NCI-H748 (cell line): Measurements from ENCODE around the gene TANC1.
A peak's percentile ranks its signal among the peaks of the same experiment; 100 is the strongest.

Experiments
- DNase-seq: peaks from one replicate; lab custom pipeline; 2025; ENCODE audit not compliant: unreplicated experiment; lab: John Stamatoyannopoulos, UW

Gene TANC1

GRCh38 chr2:158960193-158960592, 8.2 kb upstream of the TANC1 start:
- no peak for DNase-seq

GRCh38 chr2:158962074-158962473, 6.4 kb upstream of the TANC1 start:
- DNase-seq, result no peak

- no peak for DNase-seq
Observed at GRCh38 chr2:158963071-158963470, 5.4 kb upstream of the TANC1 start.

DNA sequence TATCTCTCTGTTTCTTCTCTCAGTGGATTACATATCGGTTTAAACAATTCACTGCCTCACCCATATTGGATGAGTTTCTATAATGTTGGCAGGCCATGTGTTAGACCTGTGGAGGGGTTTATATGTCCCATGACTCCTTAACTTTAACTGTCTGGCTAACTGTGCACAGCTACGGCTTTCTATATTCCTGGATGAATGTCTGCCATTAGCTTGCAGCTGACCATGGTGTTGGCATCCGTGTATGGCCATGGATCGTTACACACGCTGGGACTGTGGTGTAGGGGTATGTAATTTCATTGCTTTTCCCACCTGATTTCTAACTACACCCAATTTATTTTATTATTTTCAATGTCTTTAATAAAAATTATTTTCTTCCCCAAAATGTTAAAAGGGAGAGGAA, 3.3 kb upstream of the TANC1 start:
- DNase-seq, result no peak

DNA sequence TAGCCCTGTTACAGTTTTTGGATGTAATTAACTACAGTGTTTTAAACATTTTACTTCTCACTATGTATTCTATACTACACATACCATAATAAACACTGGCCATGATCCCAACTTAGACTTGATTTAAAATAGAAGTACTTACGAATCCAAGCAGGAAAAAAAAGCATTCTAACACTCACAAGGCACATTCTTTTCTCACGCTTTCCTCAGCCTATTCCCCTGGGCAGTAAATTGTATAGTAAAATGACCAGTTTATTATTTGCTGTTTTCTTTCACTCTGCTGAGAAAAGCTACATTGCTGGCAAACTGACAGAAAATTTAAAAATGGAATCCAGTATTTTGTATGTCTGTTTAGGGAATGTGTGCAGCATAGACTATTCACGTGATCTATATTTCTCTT, 2.8 kb upstream of the TANC1 start:
- no peak for DNase-seq

DNA sequence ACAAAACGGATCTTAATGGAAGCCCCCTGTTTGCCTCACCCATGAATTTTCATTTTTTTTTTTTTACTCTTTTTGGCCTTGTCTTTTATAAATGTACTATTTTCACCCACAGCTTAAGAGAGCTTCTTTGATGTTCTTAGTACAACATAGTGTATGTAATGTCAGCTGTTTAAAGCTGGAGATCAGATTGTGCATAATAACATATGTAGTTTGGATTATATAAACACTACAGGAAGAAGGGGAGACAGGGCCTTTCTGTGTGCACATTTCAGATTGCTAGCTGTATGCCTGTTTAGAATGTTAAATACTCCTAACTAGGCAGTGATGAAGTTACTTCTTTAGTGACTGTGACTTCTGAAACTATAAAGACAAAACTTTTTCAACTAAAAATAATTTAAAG, 2.1 kb upstream of the TANC1 start:
- no peak for DNase-seq

DNA sequence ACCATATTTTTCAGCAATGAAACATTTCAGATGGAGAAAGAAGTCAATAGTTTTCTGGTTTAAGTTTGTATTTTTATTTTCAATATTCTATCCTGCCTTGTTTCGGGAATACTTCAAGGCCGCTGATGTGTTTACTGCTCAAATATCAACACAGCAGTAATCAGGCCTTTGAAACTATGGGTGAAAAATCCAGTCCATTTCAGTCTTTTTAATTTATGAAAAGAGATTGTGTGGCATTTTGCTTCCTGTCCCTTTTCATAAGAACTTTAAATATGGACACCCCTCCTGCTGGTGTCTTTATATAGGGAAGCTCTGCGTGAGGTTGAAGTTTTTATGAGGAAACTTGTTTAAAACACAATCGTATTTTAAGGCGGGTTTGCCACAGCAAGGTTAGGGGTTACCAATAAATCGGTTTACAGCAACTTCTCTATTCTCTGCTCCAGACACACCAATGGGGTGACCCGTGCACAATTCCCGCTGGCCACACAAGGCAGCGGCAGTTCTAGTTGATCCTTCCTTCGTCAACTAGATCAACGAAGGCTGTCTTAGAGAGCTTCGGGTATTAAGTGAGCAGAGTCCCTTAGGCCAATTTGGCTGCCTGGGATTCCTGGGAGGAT, 1.2 kb upstream of the TANC1 start:
- DNase-seq, result no peak

- DNase-seq, result peak; percentile 33
Observed at GRCh38 chr2:158967731-158968395, 577 bp upstream of the TANC1 start.

GRCh38 chr2:158969162-158969714, 798 bp downstream of the TANC1 start:
- DNase-seq, result no peak

DNA sequence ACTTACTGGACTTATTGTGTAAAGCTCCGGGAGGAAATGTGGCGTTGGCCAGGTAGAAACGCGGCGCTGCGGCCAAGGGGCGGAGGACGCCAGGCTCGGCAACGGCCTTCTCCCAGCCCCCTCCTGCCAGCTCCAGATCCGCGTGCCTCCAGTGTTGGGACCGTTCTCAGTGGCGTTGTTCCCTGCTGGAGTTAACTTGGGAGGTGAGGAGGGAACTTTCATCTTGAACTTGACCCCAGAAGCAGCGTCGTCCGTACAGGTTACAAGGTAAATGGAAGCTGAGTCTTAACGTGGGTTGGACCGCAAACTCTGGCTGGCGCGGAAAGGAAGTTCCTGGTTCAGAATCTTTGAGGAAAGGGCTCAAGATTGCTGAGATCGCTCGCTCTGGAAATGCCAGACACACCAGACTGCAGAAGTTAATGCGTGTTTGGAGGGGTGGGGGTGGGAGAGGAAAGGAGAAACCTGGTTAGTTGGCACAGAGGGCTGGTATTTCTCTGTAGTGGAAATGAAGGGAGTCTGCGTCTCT, 1.3 kb downstream of the TANC1 start:
- DNase-seq, result peak; percentile 41

DNA sequence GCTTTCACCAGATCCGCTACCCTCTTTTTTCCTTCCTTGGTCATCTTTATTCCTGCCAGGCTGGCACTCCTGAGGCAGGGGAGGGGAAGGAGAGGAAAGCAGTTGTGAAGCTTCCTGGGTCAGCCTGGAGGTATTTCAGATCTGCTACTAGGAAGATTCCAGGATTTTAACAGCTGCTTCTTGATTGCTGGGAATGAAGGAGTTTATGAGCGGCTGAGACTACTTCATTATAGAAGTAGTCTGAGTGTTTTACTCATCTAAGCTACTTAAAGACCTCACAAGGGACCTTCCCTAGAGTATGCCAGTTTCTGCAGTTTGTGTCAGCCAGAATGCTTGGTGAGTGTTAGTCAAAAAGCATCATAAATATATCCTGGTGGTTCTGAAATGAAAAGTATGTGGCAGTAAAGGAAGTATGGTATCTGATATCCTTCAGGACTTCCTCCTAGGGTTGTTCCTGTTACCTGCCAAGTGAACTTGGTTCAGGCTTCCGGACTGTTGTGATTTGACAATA, 1.9 kb downstream of the TANC1 start:
- DNase-seq, result no peak

DNA sequence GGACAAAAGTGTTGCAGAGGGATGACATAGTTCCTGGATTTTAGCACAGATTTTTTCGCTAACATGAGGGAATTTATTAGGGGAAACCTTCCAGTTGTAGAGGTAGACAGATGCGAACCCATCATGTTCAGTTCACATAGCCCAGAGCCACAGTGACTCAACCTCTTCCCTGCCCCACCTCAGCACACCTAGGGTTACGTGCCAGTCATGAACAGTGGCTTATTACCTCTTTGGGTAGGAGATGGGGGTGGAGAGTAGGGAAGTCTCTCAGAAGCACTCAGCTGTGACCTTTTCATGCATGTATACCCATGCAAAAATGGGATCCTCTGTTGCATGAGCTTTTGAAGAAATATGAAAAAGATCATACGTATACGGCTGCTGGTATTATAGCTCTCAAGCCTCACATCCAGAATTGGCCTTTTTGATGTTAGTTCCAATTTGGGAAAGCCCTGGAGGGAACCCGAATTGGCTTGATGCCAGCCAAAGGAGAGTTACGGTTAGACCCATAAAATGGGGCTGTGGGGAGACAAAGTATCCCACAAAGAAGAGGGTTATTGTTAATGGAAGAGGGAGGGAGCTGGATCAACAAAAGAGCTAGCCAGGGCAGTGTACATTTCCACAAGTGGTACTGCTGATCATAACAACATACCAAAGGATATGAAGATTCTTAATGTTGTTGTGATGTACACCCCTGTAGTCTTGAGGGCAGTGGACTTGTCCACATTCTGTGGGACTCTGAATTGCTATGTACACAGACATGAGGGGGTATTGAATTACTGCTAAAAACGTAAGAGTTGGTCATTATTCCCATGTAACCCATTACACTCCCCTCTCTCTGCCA, 4.9 kb downstream of the TANC1 start:
- peak; percentile 96 for DNase-seq

- no peak for DNase-seq
Observed at GRCh38 chr2:158975271-158975921, 7.0 kb downstream of the TANC1 start.

DNA sequence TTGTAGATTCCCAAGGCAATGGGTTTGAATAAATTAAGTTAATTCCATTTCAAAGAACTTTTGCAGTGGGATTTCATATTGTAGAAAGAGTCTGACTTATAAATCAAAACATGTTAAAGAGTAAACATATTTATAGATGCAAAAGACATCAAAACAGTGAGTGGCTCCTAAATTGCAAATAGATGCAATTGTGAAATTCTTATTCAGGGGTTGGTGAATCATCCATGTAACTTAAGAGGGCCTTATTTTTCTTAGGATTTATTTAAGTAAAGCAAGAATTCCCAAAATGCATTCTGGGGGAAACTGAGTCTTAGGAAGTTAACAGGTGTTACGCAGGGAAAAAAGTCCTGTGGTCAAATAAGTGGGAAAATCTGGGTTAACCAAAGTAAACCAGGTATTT, 11.3 kb downstream of the TANC1 start:
- no peak for DNase-seq

- DNase-seq, result no peak
Observed at GRCh38 chr2:158984604-158985135, 16.2 kb downstream of the TANC1 start.

GRCh38 chr2:158988501-158988900, 20.1 kb downstream of the TANC1 start:
- DNase-seq, result no peak

DNA sequence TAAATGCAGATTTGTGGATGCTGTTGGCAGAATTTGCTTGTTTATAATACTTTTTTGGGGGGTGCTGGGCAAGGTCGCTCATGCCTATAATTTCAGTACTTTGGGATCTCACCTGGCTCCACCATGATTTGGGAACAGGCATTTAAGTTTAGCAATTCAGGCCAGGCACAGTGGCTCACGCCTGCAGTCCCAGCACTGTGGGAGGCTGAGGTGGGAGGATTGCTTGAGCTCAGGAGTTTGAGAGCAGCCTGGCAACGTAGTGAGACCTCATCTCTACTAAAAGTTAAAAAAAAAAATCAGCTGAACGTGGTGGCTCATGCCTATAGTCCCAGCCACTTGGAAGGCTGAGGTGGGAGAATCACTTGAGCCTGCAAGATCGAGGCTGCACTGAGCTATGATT, 20.7 kb downstream of the TANC1 start:
- DNase-seq, result no peak

GRCh38 chr2:158990397-158991214, 22.2 kb downstream of the TANC1 start:
- no peak for DNase-seq

DNA sequence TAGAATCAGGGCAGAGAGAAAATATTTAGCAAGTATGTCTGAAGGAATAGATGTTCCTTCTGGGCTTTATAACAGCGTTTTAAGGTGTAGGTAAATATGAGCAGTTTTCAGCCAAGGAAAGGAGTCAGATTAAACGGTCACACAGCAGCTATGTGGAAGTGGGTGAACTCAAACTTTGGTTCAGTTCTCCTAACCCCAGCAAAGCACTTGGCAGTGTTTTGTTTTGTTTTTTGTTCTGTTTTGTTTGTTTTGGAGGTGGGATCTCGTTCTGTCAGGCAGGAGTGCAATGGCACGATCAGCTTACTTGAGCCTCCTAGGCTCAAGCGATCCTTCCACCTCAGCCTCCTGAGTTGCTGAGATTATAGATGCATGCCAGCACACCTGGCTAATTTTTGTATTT, 24.6 kb downstream of the TANC1 start:
- DNase-seq, result no peak
